Astrocyte (in vitro differentiated cells and primary cell): ENCODE results near the gene CDK6. TPM values are rescaled to one million over a fixed set of nuclear protein-coding genes. Genes with fewer than 3 reads are reported as not detected.
A peak's percentile ranks its signal among the peaks of the same experiment; 100 is the strongest.

ENCODE experiments used
- DNase-seq: peaks from one replicate; pipeline ENCODE4 v3.0.0-alpha.2; 2010; ENCODE audit warnings: low read depth
- FAIRE-seq: peaks from 2 replicates; lab custom pipeline; 2011; peaks lifted over from hg19 to GRCh38; lab: Jason Lieb, UNC
- H2AFZ ChIP-seq: 2 replicates; pipeline ENCODE4 v1.6.0; 2012; ENCODE audit warnings: low read depth, low read length, inconsistent platforms
- H3K27ac ChIP-seq: 2 replicates; pipeline ENCODE4 v1.5.1; 2011; ENCODE audit warnings: low read depth, low read length, inconsistent platforms
- H3K27me3 ChIP-seq: 2 replicates; pipeline ENCODE4 v1.6.0; 2011; ENCODE audit warnings: low read length, inconsistent platforms; ENCODE audit not compliant: insufficient read depth
- H3K36me3 ChIP-seq: 2 replicates; pipeline ENCODE4 v1.5.1; 2011; ENCODE audit warnings: low read length, inconsistent platforms; ENCODE audit not compliant: insufficient read depth
- H3K4me1 ChIP-seq: 2 replicates; pipeline ENCODE4 v1.5.1; 2011; ENCODE audit warnings: low read length, inconsistent platforms; ENCODE audit not compliant: insufficient read depth
- H3K4me2 ChIP-seq: 2 replicates; pipeline ENCODE4 v1.6.0; 2012; ENCODE audit warnings: low read length, inconsistent platforms
- H3K4me3 ChIP-seq: 2 replicates; pipeline ENCODE4 v1.5.1; 2011; ENCODE audit warnings: low read depth, mild to moderate bottlenecking, low read length, inconsistent platforms; ENCODE audit not compliant: insufficient read depth
- H3K79me2 ChIP-seq: 2 replicates; pipeline ENCODE4 v1.6.0; 2012; ENCODE audit warnings: mild to moderate bottlenecking, low read length, inconsistent platforms; ENCODE audit not compliant: insufficient read depth
- H3K9ac ChIP-seq: 2 replicates; pipeline ENCODE4 v1.6.0; 2012; ENCODE audit warnings: mild to moderate bottlenecking, low read length, inconsistent platforms
- H3K9me3 ChIP-seq: 2 replicates; pipeline ENCODE4 v1.5.1; 2012; ENCODE audit warnings: low read depth, mild to moderate bottlenecking, low read length, inconsistent platforms; ENCODE audit not compliant: insufficient read depth
- H4K20me1 ChIP-seq: 2 replicates; pipeline ENCODE4 v1.6.0; 2012; ENCODE audit warnings: low read length, inconsistent platforms; ENCODE audit not compliant: insufficient read depth
- H3K27ac Mint-ChIP-seq: one replicate; pipeline ENCODE4 v1.8.0; 2021; ENCODE audit warnings: mild to moderate bottlenecking, mixed read lengths; ENCODE audit not compliant: unreplicated experiment
- H3K27me3 Mint-ChIP-seq: one replicate; pipeline ENCODE4 v1.8.0; 2021; ENCODE audit warnings: low read depth, mixed read lengths; ENCODE audit not compliant: unreplicated experiment
- H3K36me3 Mint-ChIP-seq: one replicate; pipeline ENCODE4 v1.8.0; 2021; ENCODE audit warnings: low read depth, mixed read lengths; ENCODE audit not compliant: unreplicated experiment
- H3K4me1 Mint-ChIP-seq: one replicate; pipeline ENCODE4 v1.8.0; 2021; ENCODE audit warnings: low read depth, mixed read lengths; ENCODE audit not compliant: unreplicated experiment
- H3K4me3 Mint-ChIP-seq: one replicate; pipeline ENCODE4 v1.8.0; 2021; ENCODE audit warnings: mild to moderate bottlenecking, moderate library complexity, mixed read lengths; ENCODE audit not compliant: unreplicated experiment
- H3K9me3 Mint-ChIP-seq: one replicate; pipeline ENCODE4 v1.8.0; 2021; ENCODE audit warnings: mild to moderate bottlenecking, mixed read lengths; ENCODE audit not compliant: unreplicated experiment
- CTCF ChIP-seq: IDR thresholded peaks from 2 replicates; pipeline ENCODE4 v1.5.1; 2011; ENCODE audit warnings: low read depth, mild to moderate bottlenecking, inconsistent platforms, low read length, moderate library complexity; ENCODE audit not compliant: insufficient read depth
- EZH2 ChIP-seq: IDR thresholded peaks from 2 replicates; pipeline ENCODE4 v1.6.1; 2012; ENCODE audit warnings: mild to moderate bottlenecking, low read length, inconsistent platforms; ENCODE audit not compliant: insufficient read depth
- total RNA-seq: library from RNA; stranded (reverse); gene quantifications from 2 replicates; pipeline ENCODE4 v1.2.1, GENCODE V29; 2021

The CDK6 gene
- total RNA-seq, 1 donor from 2014 or later, result 160 TPM

- peaks cover 100% of the 10 kb centered on the region for H3K79me2 ChIP-seq
- Mint-ChIP-seq H3K4me1 (peaks cover 30% of the 10 kb centered on the region), H3K4me3 (no peak overlapping the region), H3K27me3 (no peaks in the 10 kb centered on the region), H3K27ac (no peak overlapping the region), H3K36me3 (peaks cover 15% of the 10 kb centered on the region), H3K9me3 (peaks cover 3% of the 10 kb centered on the region)
- no peak for TF ChIP-seq CTCF
- TF ChIP-seq EZH2, result no peak
- DNase-seq (no peak), FAIRE-seq (no peak)
- H3K36me3 ChIP-seq, result peaks cover 4% of the 10 kb centered on the region
- no peak overlapping the region for H3K27ac ChIP-seq
- H3K4me2 ChIP-seq, result no peak overlapping the region
- no peaks in the 10 kb centered on the region for H3K9me3 ChIP-seq
- no peak overlapping the region for H3K4me3 ChIP-seq
- peaks cover 71% of the 10 kb centered on the region for H4K20me1 ChIP-seq
- no peak overlapping the region for H2AFZ ChIP-seq
- no peak overlapping the region for H3K9ac ChIP-seq
- peaks cover 10% of the 10 kb centered on the region for H3K4me1 ChIP-seq
- H3K27me3 ChIP-seq, result no peaks in the 10 kb centered on the region
Measured at GRCh38 chr7:92815412-92815811, 21.0 kb downstream of the CDK6 start.

- peaks cover 4% of the 10 kb centered on the region for H3K36me3 ChIP-seq
- peak overlapping the region; percentile 34 for H3K27ac Mint-ChIP-seq
- H3K9me3 Mint-ChIP-seq, result peaks cover 3% of the 10 kb centered on the region
- no peaks in the 10 kb centered on the region for H3K27me3 Mint-ChIP-seq
- H3K36me3 Mint-ChIP-seq, result peaks cover 16% of the 10 kb centered on the region
- H3K4me1 ChIP-seq, result peaks cover 27% of the 10 kb centered on the region
- peak overlapping the region; percentile 38 for H3K27ac ChIP-seq
- peak overlapping the region; percentile 60 for H3K4me2 ChIP-seq
- DNase-seq (peak; percentile 61), FAIRE-seq (no peak)
- no peak for TF ChIP-seq EZH2
- TF ChIP-seq CTCF, result no peak
- no peak overlapping the region for H2AFZ ChIP-seq
- H3K79me2 ChIP-seq, result peaks cover 100% of the 10 kb centered on the region
- peak overlapping the region; percentile 25 for H3K9ac ChIP-seq
- no peaks in the 10 kb centered on the region for H3K9me3 ChIP-seq
- H3K4me3 ChIP-seq, result no peak overlapping the region
- peaks cover 41% of the 10 kb centered on the region for H3K4me1 Mint-ChIP-seq
- peaks cover 56% of the 10 kb centered on the region for H4K20me1 ChIP-seq
- H3K4me3 Mint-ChIP-seq, result no peak overlapping the region
- no peaks in the 10 kb centered on the region for H3K27me3 ChIP-seq
Measured at GRCh38 chr7:92813390-92814024, 22.9 kb downstream of the CDK6 start.

GRCh38 chr7:92811158-92811557 lies 25.2 kb downstream of the CDK6 start:
- Histone ChIP-seq H3K36me3 (peaks cover 7% of the 10 kb centered on the region), H3K9ac (no peak overlapping the region), H3K27me3 (no peaks in the 10 kb centered on the region), H3K9me3 (no peaks in the 10 kb centered on the region), H3K4me3 (no peak overlapping the region), H4K20me1 (peaks cover 44% of the 10 kb centered on the region), H3K79me2 (peaks cover 100% of the 10 kb centered on the region), H3K4me2 (no peak overlapping the region), H2AFZ (no peak overlapping the region), H3K27ac (no peak overlapping the region), H3K4me1 (peaks cover 28% of the 10 kb centered on the region)
- Mint-ChIP-seq H3K9me3 (peaks cover 3% of the 10 kb centered on the region), H3K27ac (no peak overlapping the region), H3K27me3 (no peaks in the 10 kb centered on the region), H3K4me1 (peaks cover 52% of the 10 kb centered on the region), H3K36me3 (peaks cover 16% of the 10 kb centered on the region), H3K4me3 (no peak overlapping the region)
- DNase-seq (no peak), FAIRE-seq (no peak)
- TF ChIP-seq CTCF (no peak), EZH2 (no peak)
